ENCODE results near the gene COL23A1. TPM values are rescaled to one million over a fixed set of nuclear protein-coding genes. Genes with fewer than 3 reads are reported as not detected.

The COL23A1 gene
- total RNA-seq, 1 experiment from 2014 or later = not detected

- no peaks in the 10 kb centered on the region for H3F3A ChIP-seq (ENCODE audit: low read length, unreplicated experiment)
- no peak for ATAC-seq
- ChIA-PET CTCF (no interaction called here), POLR2A (ENCODE audit: unreplicated experiment) (no interaction called here)
- no peak overlapping the region for H3K4me2 ChIP-seq (ENCODE audit: low read length)
- peaks cover 32% of the 10 kb centered on the region; the same call in 1 of the 2 replicates for H3K27me3 ChIP-seq (ENCODE audit: low read length)
- no peaks in the 10 kb centered on the region for H3K9me2 ChIP-seq (replicated peaks; ENCODE audit: low read length)
- H3K4me3 ChIP-seq (ENCODE audit: low read length) = no peak overlapping the region
- H3K4me1 ChIP-seq (ENCODE audit: insufficient read depth, low read length) = no peaks in the 10 kb centered on the region
- H3K36me3 ChIP-seq (ENCODE audit: low read depth, low read length) = no peaks in the 10 kb centered on the region
- no peaks in the 10 kb centered on the region for H4K20me1 ChIP-seq (ENCODE audit: low read length)
- no peaks in the 10 kb centered on the region for H3K79me2 ChIP-seq (ENCODE audit: low read length)
- no peak for TF ChIP-seq EZH2phosphoT487 (IDR thresholded peaks at IDR 0.05; ENCODE audit: borderline replicate concordance, low read length)
- no peak for TF ChIP-seq EZH2 (IDR thresholded peaks at IDR 0.05; ENCODE audit: low read length, unreplicated experiment)
- TF ChIP-seq CTCF (conservative IDR thresholded peaks at IDR 0.05; ENCODE audit: low read depth, low read length) = no peak
- no peak overlapping the region for H3K27ac ChIP-seq (ENCODE audit: low read length)
- H3K9me3 ChIP-seq (ENCODE audit: low read length) = no peaks in the 10 kb centered on the region; the same call in 1 of the 2 replicates
- BruUV-seq (replicated peaks) = no TSS peak
- no peak for DNase-seq
- intact Hi-C loops (cut with micrococcal nuclease) = no loop called here
- no peak overlapping the region for H2AFZ ChIP-seq (ENCODE audit: low read length)
- no peak overlapping the region for H3K9ac ChIP-seq (ENCODE audit: low read length)
These were observed 221.4 kb downstream of the COL23A1 start for GRCh38 chr5:178368716-178369300.

GRCh38 chr5:178368274-178368673, 221.9 kb downstream of the COL23A1 start:
- intact Hi-C loops (cut with micrococcal nuclease) = no loop called here
- Histone ChIP-seq H3K9me2 (replicated peaks; ENCODE audit: low read length) (no peaks in the 10 kb centered on the region), H3K36me3 (ENCODE audit: low read depth, low read length) (no peaks in the 10 kb centered on the region), H3K9ac (ENCODE audit: low read length) (no peak overlapping the region), H3K4me3 (ENCODE audit: low read length) (no peak overlapping the region), H3K27me3 (ENCODE audit: low read length) (peaks cover 32% of the 10 kb centered on the region; the same call in 1 of the 2 replicates), H4K20me1 (ENCODE audit: low read length) (no peaks in the 10 kb centered on the region), H3K27ac (ENCODE audit: low read length) (no peak overlapping the region), H2AFZ (ENCODE audit: low read length) (no peak overlapping the region), H3K4me2 (ENCODE audit: low read length) (no peak overlapping the region), H3K9me3 (ENCODE audit: low read length) (no peaks in the 10 kb centered on the region; the same call in 1 of the 2 replicates), H3K4me1 (ENCODE audit: insufficient read depth, low read length) (no peaks in the 10 kb centered on the region), H3K79me2 (ENCODE audit: low read length) (no peaks in the 10 kb centered on the region), H3F3A (ENCODE audit: low read length, unreplicated experiment) (no peaks in the 10 kb centered on the region)
- ChIA-PET POLR2A (ENCODE audit: unreplicated experiment) (no interaction called here), CTCF (no interaction called here)
- BruUV-seq (replicated peaks) = no TSS peak
- no peak for ATAC-seq
- no peak for DNase-seq
- no peak for TF ChIP-seq EZH2phosphoT487 (IDR thresholded peaks at IDR 0.05; ENCODE audit: borderline replicate concordance, low read length)
- no peak for TF ChIP-seq CTCF (conservative IDR thresholded peaks at IDR 0.05; ENCODE audit: low read depth, low read length)
- no peak for TF ChIP-seq EZH2 (IDR thresholded peaks at IDR 0.05; ENCODE audit: low read length, unreplicated experiment)

GRCh38 chr5:178367736-178368120, 222.5 kb downstream of the COL23A1 start:
- H3K9me2 ChIP-seq (replicated peaks; ENCODE audit: low read length) = no peaks in the 10 kb centered on the region
- no peaks in the 10 kb centered on the region for H3K4me1 ChIP-seq (ENCODE audit: insufficient read depth, low read length)
- no TSS peak for BruUV-seq (replicated peaks)
- no peak for ATAC-seq
- POLR2A ChIA-PET (ENCODE audit: unreplicated experiment) = no interaction called here
- no peaks in the 10 kb centered on the region for H3F3A ChIP-seq (ENCODE audit: low read length, unreplicated experiment)
- H3K4me2 ChIP-seq (ENCODE audit: low read length) = no peak overlapping the region
- H2AFZ ChIP-seq (ENCODE audit: low read length) = no peak overlapping the region
- TF ChIP-seq EZH2phosphoT487 (IDR thresholded peaks at IDR 0.05; ENCODE audit: borderline replicate concordance, low read length) = no peak
- TF ChIP-seq CTCF (conservative IDR thresholded peaks at IDR 0.05; ENCODE audit: low read depth, low read length) = no peak
- TF ChIP-seq EZH2 (IDR thresholded peaks at IDR 0.05; ENCODE audit: low read length, unreplicated experiment) = no peak
- intact Hi-C loops (cut with micrococcal nuclease) = no loop called here
- H3K27ac ChIP-seq (ENCODE audit: low read length) = no peak overlapping the region
- H3K9ac ChIP-seq (ENCODE audit: low read length) = no peak overlapping the region
- H3K79me2 ChIP-seq (ENCODE audit: low read length) = no peaks in the 10 kb centered on the region
- H3K4me3 ChIP-seq (ENCODE audit: low read length) = no peak overlapping the region
- H3K36me3 ChIP-seq (ENCODE audit: low read depth, low read length) = no peaks in the 10 kb centered on the region
- CTCF ChIA-PET = no interaction called here
- peaks cover 32% of the 10 kb centered on the region; the same call in 1 of the 2 replicates for H3K27me3 ChIP-seq (ENCODE audit: low read length)
- H4K20me1 ChIP-seq (ENCODE audit: low read length) = no peaks in the 10 kb centered on the region
- H3K9me3 ChIP-seq (ENCODE audit: low read length) = no peaks in the 10 kb centered on the region; the same call in 1 of the 2 replicates
- no peak for DNase-seq

Data from PC-3 (cell line).